Limb (tissue), 2 donors: ENCODE data around the gene TOP3B.

Experiments
- DNase-seq, 2 donors: peaks; one replicate each; pipeline ENCODE4 v3.0.0-alpha.2; 2016; ENCODE audit errors: extremely low spot score in 2 of 2

Gene TOP3B

DNA sequence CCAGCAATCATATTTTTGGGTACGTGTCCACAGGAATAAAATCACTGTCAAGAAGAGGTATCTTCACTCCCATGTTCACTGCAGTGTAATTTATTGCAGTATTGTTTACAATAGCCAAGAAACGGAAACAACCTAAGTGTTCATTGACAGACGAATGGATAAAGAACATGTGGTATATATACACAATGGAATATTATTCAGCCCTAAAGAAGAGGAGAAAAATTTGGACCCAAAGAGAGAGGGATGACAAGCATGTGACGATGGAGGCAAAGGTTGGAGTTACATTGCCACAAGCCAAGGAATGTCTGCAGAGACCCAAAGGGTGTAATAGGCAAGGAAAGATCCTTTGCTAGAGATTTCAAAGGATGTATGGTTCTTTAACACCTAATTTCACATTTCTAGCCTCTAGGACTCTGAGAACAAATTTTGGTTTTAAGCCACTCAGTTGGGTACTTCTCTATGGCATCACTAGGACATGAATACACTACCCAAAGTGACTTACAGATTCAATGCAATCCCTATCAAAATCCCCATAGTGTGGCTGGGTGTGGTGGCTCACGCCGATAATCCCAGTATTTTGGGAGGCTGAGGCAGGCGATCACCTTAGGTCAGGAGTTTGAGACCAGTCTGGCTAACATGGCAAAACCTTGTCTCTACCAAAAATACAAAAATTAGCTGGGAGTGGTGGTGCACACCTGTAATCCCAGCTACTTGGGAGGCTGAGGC lies 31.1 kb upstream of the TOP3B start:
- no peak for DNase-seq

DNA sequence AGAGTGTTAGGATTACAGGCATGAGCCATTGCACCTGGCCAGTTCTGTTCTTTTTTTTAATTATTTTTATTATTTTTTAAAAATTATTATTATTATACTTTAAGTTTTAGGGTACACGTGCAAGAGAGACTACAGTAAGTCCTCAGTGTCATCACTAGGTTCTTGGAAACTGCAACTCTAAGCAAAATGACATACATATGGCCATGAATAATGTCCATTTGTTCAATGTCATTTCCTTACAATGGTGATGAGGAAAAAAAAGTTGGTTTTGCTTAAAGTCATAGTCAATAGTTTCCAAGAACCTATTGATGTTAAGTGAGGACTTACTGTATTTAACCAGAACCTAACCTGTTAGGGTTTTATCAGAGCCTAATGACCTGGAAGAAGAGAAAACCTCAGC lies 29.4 kb upstream of the TOP3B start:
- no peak for DNase-seq

DNA sequence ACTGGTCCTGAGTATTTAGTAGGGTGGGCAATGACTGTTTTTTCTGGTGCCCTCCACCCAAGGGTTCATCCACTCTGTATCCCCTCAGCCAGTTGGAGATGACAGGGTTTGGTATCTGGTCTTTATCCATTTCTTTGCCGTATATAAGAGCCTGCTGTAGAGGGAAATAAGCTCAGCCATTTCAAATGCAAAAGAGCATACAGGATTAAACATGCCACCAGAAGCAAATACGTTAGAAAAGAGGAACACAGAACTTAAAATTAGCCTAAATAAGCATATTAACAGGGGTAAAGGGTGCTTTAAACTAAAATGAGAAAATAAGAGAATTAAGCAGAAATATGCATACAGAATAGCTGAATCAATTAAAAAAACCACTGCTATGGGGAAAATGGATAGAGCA lies 27.8 kb upstream of the TOP3B start:
- DNase-seq: no peak

DNA sequence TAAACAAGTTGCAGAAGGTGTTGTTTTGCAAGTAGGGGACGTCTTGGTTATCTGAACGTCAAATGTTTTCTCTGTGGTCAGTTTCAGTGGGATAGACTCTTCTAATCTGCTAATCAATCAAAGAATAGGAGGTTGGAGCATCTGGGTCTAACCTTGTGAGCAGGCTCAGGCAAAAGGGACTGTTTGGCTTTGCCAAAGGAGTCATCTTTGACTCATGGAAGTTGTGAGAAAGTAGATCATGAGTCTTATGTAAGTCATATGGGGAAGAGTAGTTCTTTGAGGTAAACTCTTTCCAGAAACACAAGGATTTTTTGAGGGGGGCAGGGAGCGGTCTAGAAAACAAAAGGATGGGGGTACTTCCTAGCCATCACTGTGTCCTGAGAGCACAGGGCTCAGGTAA lies 27.1 kb upstream of the TOP3B start:
- DNase-seq: no peak

DNA sequence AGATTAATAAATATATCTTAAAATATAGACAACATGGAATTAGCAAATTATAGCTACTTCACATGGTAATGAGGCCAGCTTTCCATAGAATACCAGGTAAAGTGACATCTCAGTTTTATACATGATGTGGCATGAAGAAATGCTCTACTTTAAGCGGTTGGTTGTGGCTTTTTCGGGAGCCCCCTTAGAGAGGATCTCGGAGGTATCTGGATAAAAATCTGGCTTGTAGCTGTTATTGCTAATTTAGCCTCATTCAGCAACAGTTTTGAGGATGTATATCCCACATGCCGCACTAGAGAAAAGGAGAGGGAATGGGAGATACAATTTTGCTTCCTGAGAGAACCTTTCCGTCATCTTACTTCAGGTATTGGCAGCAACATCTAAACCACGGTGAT lies 24.0 kb upstream of the TOP3B start:
- DNase-seq: no peak

- DNase-seq: no peak
Measured at GRCh38 chr22:22005945-22006595, 23.5 kb upstream of the TOP3B start.

DNA sequence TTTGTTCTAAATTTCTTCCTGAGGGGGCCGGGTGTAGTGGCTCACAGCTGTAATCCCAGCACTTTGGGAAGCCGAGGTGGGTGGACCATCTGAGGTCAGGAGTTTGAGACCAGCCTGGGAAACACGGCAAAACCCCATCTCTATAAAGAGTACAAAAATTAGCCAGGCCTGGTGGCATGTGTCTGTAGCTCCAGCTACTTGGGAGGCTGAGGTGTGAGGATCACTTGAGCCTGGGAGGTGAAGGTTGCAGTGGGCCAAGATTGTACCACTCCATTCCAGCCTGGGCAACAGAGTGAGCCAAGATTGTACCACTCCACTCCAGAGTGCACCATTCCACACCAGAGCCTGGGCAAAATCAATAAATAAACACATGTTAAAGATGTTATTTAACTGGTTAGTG lies 20.6 kb upstream of the TOP3B start:
- DNase-seq: no peak

- DNase-seq: no peak
Measured at GRCh38 chr22:22002526-22003055, 20.0 kb upstream of the TOP3B start.

- DNase-seq: no peak
Measured at GRCh38 chr22:22001664-22002525, 19.3 kb upstream of the TOP3B start.

- DNase-seq: no peak
Measured at GRCh38 chr22:21998595-21999247, 16.1 kb upstream of the TOP3B start.

DNA sequence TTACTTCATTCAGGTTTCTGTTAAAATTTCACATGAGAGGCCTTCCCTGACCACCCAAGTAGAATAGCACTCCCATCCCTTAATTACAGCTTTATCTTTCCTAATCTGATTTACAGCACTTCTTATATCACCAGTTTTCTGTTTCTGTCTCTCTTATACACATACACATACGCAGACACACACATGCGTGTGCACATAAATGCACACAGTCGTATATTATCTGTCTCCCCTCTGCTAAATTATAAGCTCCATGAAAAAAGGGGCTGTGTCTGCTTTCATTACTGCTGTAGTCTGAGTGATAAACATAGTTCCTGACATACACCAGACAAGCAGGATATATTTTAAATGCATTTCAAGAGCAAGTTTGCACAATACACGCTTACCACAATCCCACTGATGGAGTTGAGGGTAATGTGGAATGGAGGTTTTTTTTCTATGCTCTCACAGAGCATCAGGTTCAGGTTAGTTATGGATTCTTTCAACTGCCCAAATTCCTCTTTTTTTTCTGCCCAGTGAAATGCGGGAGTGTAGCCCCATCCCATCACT lies 13.7 kb upstream of the TOP3B start:
- no peak for DNase-seq

DNA sequence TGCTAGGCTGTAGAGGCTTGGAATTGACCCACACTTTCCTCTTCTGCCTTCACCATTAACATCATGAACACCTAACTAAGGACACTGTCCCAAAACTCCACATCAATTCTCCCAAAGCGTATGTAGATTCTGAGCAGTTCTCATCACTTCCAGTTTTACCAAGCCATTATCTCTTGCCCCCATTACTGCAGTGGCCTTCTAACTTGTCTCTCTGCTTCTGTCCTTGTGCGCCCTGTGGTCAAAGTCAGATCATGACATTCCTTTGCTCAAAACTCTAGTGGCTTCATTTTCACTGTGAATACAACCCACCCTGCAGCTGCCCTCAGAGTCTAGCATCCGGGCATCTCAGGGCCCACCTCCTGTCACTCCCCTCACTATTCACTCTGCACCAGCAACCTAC lies 13.1 kb upstream of the TOP3B start:
- DNase-seq: no peak

DNA sequence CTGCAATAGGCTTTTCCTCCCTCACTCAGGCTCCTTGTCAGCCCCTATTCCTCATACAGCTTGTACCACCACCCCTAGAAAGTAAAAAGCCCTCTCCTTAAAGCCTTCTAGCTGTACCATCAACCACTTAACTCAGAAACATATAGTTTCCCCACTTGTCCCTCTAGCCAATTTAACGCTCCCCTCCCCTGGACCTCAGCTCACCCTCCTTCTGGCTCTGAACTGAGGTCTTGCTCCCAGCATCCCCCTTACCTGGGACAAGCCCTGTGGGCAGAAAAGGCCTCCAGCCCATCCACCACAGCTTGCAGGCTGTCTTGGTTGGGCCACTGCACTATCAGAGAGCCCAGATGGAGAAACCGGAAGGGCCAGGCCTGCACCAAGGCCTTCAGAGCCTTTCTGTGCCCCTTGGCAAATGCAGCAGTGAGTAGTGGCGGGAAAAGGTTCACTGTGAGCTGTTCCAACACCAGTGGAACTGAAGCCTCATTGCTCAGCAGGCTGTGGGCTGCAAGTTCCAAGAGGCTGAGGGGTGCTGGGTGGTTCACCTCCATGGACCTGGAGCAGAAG lies 12.4 kb upstream of the TOP3B start:
- DNase-seq: no peak

DNA sequence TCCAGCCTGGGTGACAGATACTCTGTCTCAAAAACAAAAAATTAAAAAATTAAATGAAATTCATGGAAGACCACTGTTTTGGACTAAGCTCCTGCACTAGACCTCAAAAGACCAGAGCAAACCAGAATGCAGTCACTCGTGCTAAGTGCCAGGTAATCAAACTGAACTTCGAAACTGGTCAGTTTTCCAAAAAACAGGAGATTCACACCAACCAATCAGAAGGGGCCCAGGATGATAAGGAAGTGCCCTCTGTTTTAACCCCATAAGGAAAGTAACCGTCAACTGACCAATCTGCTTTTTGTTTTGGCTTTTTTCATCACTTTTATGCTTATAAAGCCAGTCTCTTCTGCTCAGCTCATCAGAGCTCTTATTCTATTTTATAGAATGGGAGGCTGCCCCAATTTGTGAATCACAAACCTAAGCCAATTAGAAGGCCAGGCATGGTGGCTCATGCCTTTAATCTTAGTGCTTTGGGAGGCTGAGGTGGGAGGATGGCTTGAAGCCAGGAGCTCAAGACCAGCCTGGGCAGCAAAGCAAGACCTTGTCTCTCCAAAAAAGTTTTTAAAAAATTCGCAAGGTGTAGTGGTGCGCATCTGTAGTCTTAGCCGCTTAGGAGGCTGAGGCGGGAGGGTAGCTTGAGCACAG lies 10.1 kb upstream of the TOP3B start:
- no peak for DNase-seq

GRCh38 chr22:21991774-21992173 lies 9.2 kb upstream of the TOP3B start:
- no peak for DNase-seq

GRCh38 chr22:21991304-21991596 lies 8.7 kb upstream of the TOP3B start:
- DNase-seq: no peak

DNA sequence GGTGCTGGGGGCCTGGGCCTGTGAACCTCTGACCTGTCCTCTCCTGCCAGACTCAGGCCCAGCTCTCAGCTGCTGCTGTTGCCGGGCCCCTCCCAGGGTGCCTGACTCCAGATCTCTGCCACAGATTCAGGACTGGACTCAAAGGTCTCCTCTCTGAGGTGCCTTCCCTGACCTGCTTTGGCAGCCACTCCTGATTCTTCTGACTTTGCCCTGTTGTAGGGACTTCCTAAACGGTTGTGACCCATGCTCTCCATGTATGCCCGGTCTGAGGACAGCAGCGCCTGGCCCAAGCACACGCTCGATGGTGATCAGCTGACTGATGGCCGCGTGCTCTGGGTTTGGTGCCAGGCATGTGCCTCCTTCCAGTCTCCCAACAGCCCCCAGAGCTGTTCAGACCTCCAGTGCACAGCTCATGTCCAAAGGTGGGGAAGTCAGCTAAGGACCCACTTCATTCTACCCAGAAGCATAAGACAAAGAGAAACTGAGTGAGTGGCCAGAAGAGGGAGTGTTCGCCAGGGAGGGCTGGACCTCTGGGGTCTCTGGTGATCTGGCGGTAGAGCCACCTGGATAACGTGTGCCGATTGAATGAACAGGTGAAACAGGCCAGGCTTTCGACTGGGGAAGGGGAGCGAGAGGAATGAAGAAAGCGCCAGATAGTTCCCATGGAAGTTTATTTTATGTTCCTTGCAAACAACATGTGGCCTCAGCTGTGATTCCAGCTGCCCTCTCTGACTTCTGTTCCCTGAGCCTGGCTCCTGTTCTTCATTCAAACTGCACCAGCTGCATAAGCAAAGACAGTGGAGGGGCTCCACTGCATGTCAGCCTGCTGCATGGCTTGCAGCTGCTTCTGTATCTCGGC lies 8.1 kb upstream of the TOP3B start:
- DNase-seq: peak in 1 of 2 donors; percentile 48

DNA sequence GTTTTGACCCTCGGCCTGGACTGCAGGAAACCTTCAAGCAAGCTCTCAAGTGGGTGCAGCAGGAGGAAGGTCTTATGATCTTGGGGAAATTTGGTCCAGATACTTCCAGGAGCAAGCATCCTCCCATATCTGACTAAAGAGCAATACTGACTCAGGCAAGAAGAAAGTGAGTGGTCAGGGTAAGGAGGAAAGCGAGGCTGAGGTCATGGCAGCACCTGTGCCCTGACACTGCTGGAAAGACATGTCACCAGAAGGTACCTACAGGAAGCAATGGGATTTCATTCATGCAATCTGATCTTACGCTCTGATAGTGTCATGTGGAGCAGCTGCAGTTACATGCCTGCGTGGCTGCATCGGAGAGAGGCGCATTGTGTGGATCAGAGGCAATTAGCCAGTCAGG lies 6.5 kb upstream of the TOP3B start:
- DNase-seq: no peak

GRCh38 chr22:21985214-21985613 lies 2.6 kb upstream of the TOP3B start:
- DNase-seq: no peak

- DNase-seq: no peak
Measured at GRCh38 chr22:21984793-21985192, 2.2 kb upstream of the TOP3B start.
